D721Med (cell line): ENCODE data around the gene RAI1.
"Not testable (repeated sequence)": the region's sequence is repeated elsewhere in the genome, so short reads cannot be mapped to it uniquely, and the experiment has no call there.

Source experiments
- DNase-seq: peaks from one replicate; pipeline ENCODE4 v3.0.0; 2011; ENCODE audit warnings: low spot score; ENCODE audit not compliant: insufficient read length
- FAIRE-seq: peaks from 2 replicates; lab custom pipeline; 2011; peaks lifted over from hg19 to GRCh38; lab: Jason Lieb, UNC
- TF ChIP-seq, protein P1 (sequence below): IDR thresholded peaks from 2 replicates; pipeline ENCODE4 v1.5.1; 2012; ENCODE audit warnings: mild to moderate bottlenecking, control low read depth; ENCODE audit not compliant: insufficient read depth; ENCODE audit errors: missing control alignments

RAI1 gene

DNA sequence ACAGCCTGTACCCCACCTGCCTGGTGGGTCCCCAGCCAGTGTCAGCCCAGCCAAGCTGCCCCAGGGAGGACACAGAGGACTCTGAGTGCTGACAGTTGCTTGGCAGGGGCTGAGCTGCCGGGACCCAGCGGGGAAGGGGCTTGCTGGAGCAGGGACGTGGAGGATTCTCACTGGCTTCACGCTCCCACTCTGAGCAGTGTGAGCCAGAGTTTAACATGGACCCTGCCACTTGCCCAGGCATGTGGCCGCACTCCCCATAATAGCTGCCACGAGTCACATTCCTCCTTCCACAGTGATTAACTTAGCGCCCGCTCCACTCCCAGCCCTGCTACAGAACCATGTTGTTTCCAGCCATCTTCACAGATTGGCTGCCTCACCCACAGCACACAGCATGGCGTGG is 124.3 kb downstream of the RAI1 start:
- TF ChIP-seq, protein P1, sequence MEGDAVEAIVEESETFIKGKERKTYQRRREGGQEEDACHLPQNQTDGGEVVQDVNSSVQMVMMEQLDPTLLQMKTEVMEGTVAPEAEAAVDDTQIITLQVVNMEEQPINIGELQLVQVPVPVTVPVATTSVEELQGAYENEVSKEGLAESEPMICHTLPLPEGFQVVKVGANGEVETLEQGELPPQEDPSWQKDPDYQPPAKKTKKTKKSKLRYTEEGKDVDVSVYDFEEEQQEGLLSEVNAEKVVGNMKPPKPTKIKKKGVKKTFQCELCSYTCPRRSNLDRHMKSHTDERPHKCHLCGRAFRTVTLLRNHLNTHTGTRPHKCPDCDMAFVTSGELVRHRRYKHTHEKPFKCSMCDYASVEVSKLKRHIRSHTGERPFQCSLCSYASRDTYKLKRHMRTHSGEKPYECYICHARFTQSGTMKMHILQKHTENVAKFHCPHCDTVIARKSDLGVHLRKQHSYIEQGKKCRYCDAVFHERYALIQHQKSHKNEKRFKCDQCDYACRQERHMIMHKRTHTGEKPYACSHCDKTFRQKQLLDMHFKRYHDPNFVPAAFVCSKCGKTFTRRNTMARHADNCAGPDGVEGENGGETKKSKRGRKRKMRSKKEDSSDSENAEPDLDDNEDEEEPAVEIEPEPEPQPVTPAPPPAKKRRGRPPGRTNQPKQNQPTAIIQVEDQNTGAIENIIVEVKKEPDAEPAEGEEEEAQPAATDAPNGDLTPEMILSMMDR = no peak
- DNase-seq = no peak
- FAIRE-seq = no peak

DNA sequence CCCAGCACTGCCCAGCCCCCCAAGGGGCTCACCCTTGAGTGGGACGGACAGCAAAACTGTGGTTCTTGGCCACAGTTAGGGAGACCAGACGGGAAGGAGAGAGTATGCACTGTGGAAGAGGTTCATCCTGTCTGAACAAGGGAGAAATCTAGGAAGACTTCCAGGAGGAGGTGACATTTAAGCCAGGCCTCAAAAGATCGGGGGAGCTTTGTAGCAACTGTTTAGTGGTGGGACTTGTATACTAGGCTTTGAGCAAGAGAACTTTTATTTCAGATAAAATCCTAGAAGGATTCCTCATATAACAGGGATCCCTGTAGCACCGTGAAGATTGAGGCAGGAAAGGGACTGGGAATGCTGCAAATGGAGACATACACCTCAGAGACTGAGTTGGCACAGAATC is 124.8 kb downstream of the RAI1 start:
- no peak for DNase-seq
- FAIRE-seq = no peak
- TF ChIP-seq, protein P1 = no peak

DNA sequence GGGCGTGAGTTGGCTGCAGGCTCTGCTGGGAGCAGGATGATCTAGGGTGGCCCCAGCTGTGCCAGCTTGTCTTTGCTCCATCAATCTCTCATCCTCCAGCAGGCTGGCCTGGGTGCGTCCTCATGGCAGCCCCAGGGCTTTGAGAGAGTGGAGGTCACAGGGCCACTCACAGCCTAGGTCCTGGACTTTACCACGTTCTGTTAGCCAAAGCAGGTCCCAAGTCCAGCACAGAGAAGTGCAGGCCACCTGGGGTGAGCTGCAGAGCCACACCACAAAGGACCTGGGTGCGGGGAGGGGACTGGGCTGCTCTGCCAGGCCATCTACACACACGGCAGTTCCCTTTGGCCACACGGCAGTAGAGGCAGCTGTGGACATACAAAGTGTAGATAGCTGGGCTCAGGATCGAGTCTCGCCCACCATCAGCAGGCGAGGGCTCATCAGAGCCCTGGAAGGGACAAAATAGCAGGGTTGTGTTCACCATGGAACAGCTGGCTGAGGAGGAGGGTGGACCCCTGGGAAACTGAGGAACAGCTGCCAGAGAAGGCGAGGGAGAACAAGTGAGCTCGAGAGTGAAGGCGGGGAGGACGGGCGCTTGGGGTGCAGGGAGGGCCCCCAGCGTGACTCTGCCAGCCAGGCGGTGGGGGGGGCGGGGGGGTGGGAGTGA is 125.5 kb downstream of the RAI1 start:
- TF ChIP-seq, protein P1 = no peak
- DNase-seq (no peak), FAIRE-seq (no peak)

DNA sequence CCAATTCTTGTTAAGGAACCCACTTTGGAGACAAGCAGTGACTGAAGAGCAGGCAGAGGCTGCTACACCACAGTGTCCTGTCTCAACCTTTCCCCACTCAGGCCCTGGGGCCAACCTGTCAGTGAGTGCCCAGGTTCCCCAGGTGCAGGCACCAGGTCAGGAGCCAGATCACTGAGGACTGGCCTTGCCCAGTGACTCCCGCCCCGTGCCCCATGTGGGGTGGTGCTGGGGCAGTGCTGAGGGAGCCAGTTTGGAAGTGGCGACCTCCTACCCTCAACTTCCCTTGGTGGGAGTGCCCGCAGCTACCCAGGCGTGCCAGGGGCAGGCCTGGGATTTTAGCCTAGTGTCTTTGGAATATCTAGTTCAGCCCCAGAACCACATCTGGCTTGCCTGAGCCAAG is 126.2 kb downstream of the RAI1 start:
- TF ChIP-seq, protein P1 = no peak
- FAIRE-seq = no peak
- no peak for DNase-seq

DNA sequence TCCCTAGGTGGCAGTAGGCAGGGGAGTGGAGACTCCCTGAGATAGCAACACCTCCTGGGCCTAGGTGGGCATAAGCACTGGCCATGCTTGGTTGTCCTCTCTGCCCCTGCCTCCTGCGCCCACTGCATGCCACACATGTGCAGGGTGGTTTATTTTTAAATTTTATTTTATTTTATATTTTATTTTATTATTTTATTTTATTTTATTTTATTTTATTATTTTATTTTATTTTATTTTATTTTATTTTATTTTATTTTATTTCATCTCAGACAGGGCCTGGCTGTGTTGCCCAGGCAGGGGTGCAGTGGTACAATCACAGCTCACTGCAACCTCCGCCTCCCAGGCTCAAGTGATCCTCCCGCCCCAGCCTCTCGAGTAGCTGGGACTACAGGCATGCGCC is 126.9 kb downstream of the RAI1 start:
- FAIRE-seq, DNase-seq: not testable (repeated sequence)

DNA sequence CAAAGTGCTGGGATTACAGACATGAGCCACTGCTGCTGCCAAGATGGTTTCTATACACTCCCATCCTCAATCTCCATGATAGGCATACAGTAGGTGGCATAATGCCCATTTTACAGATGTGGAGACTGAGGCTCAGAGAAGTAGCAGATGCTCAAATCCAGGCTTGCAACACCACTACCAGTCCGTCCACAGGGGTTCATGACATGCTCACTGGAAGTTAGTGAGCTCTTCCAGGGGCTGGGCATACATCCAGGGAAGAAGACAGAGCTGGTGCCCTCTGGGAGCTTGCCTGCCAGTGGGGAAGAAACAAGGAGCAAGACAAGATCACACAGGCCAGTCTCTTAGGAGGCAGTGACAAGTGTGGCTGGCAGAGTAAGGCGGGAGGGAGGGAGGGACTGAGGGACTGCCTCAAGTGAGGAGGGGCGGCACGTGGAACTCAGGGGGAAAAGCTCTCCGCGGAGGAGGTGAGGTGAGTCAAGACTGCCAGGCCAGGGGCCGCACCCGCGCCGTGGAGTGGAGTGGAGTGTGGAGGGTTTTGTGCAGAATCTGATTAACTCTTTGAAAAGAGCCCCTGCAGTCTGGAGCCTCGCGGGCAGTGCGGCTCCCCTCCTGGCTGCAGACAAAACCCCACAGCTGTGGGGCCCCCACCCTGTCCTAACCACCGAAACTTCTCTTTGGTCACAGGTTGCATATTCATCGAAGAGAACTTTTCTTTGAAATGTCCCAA is 127.6 kb downstream of the RAI1 start:
- FAIRE-seq (no peak), DNase-seq (no peak)
- TF ChIP-seq, protein P1 = no peak

DNA sequence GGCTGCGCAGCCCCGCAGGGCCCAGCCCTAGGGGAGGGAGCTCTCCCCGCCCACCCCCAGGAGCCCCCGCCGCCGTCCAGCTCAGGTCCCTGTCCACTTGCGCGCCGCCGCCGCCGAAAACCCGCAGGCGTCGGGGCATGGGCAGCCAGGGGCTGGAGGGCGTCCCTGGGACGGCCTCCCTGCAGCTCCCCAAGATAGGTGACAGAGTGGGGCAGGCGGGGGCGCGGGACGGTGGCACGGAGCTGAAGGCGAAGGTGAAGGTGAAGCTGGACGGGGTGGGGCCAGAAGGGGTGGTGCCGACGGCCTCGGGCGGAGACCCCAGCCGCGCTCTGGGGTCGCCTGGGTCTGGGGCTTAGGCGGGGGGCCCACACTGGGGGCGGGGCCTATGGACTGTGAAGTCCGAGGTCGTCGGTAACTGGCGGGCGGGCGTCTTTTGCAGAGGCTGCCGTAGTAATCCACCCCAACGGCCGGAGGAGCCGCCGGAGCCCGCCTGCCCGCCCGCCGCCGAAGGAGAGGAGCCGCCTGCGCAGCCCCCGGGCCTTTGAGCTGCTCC is 128.3 kb downstream of the RAI1 start:
- DNase-seq (no peak), FAIRE-seq (no peak)
- TF ChIP-seq, protein P1 = no peak
